ENCODE measurements around the gene ACAP1.

Gene ACAP1

DNA sequence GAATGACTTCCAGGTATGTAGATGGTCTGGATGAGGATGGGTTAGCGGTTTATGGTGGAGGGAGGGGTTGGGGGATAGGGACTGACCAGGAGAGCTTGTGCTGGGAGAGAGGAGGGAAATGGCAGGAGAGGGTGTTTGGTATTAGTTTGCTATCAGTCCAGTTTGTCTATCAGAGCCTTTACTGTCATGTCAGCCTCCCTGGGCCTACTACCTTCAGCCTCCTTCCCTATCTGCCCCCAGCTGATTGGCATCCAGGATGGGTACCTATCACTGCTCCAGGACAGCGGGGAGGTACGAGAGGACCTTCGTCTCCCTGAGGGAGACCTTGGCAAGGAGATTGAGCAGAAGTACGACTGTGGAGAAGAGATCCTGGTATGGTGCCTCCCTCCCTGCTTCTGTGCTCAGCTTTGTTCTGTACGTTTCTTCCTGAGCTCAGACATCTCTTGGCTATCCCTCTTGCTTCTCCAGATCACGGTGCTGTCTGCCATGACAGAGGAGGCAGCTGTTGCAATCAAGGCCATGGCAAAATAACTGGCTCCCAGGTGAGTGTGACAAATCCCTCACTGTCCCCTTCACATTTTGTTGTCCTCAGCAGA lies 25.1 kb upstream of the ACAP1 start:
- no peak for DNase-seq

DNA sequence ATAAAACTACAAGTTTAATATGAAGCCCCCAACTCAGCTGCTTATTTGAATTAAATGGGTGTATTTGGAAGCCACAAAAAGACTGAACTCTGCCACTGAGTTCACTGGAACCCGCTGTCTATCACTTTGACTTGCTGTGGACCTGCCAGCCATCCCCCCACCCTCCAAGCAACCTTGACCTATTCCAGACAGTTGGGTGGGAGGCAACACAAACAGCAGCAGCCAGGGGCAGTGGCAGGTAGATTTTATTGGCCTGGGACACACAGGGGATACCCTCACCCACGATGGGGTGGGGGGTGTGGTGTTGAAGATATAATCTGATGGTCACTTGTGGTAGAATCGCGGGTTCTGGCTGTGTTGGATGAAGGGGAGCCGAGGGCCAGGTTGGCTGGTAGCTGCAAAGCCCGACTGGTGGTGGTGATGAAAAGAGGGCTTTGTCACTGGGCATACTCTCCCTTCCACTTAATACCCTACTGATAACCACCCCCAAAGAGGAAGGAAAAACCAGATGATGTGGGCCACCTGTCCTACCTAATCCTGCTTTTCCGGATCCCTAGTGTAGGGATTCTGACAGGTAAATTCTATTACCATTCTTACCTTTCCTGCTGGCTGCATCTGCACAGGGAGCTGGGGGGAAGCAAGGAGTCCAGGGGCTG lies 23.8 kb upstream of the ACAP1 start:
- DNase-seq = no peak

DNA sequence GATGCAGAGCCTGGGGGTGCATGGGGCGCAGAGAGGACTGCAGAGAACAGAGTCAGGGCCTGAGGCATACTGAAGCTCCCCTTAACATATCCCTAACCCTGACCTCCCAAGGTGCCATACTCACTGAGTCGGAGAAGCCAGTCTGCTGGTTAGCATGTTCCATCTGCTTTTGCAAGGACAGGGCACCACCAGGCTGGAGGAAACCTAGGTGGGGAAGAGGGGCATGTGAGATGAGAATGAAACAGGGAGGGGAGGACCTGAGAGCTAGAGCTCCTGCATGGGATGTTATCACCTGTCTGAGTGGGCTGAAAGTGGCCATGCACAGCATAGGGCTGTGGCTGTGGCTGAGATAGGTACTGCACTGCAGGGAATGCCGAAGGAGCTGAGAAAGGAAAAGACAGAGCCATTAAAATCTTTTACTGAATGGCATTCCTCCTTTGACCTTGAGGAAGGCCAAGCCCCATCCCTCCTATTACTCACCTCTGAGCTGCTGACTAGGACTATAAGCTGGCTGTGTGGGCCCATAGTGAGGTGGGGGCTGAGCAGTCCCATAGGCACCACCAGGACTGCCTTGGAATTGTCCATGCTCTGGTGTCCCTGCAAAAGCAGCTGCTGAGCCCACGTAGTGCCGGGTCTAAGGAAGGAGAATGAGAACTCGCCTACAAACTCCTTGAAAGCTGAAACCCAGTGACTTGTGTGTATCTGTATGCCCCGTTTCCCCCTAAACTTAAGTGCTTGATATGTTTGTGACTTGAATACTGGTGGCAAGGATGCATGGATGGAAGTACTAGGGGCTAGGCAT lies 23.0 kb upstream of the ACAP1 start:
- no peak for DNase-seq

DNA sequence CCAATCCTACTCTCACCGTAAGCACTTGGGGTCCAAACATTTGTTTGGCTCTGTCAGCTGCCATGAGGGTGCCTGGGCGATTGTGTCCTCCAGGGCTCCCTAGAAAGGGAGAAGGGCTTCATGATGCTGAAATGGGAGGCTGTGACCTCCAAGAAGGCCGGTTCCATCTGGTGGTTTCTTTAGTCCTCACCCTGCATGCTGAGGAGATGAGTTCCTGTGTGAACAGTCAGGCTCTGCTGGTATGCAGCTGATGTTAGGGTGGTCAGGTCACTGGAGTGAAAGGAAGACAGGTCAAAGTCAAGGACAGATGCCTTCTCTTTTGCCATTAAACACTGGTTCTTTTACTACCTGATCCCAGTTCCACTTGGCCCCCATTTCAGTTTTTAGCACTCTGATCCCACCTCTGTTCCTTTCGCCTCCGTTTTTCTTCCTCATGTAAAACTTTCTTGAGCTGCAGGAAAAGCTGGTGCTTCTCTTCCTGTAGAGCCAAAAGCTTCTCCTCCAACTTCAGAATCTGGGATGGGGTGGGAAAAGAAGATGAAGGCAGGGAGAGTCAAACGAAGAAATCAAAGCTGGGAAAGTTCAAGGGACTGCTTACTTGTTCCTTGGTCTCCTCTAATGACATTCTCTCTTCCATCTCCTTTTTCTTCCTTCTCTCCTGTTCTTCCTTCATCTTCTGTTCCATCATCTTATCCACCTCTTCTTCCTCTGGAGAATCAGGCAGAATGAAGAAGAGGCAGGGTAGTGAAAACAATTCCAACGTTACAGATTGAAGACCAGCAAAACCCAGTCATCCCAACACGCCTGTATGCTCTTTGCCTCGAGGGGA lies 22.2 kb upstream of the ACAP1 start:
- DNase-seq = no peak

DNA sequence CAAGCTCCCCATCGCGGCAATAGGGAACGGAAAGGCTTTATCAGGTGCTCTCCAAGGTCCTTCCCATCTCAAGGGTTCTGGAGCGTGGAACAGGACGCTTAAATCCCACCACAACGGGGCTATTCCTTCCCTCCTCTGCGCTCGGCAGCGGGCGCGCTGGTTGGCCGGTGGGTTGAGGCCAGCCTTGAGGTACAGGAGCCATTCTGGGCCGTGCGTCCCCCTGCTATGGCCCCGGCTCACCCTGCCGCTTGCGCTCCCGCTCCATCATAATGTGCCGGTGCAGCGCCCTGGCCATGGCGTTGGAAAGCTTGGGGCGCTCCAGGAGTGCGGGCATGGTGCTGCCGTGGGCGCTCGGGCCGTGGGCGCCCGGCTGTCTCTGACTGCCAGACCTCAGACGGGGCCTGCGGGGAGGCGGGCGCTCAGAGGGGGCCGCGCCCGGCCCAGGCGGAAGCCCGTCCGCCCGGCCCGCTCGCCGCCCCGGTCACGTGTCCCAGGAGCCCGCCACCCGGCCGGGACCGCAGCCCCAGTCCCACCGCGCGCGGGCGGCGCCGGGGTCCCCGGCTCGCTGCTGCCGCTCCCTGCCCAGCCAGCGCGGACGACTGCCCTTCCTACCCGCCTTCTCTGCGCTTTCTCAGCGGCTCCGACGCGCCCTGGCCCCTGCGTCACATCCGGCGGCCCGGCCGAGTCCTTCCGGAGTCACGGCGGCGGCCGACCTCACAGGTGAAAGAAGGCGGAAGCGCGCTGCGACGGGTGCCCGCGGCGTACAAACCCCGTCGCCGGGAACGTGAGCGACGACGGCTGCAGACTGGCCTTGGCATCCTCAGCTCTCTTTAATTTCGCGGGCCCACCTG lies 21.4 kb upstream of the ACAP1 start, which contains the start of gene GPS2:
Gene GPS2 (minus strand): TSS at position 642 of the 851 bp plus-strand sequence. CDS start 308 bp downstream, at position 334.
- peak; percentile 94 for DNase-seq

DNA sequence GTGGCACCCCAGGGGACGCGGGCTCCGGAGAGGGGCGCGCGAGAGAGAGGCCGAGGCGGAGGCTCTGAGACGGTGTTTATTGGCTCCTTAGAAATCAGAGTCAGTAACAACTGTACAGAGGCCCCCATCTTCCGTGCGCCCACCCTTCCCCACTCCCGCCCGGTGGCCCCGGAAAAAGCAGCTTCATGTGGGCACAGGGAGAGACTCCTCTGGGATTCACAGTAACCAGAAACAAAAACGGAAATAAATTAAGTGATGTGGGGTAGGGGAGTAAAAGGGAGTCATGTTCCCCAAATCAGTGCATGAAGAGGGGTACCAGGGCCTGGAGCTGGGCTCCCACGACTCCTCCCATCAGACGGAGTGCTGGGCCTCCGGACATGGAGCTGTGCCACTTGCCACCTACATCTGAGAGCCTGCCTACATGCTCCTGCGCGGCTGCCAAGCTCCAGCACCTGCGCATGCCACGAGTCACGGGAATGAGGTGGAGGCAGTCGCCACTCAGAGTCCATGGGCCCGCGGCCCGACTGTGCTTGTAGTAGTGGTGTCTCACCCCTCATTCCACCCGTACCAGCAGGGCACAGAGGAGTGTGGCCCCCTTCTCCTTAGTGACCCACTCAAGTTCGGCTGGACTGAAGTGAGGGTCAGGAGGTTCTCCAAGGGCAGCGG lies 20.6 kb upstream of the ACAP1 start:
- no peak for DNase-seq

DNA sequence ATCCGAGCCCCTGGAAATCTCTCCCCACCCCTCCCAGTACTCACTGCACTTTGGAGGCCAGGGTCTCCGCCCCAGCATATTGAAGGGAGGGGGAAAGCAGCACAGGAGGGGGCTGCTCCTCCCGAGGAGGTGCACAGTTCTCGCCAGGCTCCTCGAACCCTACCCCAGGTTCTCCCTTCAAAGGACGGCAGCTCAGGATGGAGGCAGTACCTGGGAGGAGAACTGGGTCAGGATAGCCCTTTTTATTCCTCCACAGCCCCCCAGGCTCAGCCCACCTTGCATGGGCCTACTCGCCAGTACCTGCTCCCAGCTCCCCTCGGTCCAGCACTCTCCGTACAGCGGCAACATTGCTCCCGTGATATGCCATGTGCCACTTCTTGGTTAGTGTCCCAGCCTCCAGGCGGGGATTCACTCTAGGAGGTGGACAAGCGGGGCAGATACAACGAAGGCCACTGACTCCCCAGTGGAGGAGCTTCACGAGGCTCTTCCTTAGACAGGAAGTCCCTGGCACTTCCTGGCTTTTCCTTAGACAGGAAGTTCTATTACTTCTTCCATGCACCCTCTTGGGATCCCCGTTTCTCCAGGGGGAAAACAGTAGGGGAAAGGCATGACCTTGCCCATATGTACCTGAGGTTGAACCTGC lies 19.0 kb upstream of the ACAP1 start:
- no peak for DNase-seq

DNA sequence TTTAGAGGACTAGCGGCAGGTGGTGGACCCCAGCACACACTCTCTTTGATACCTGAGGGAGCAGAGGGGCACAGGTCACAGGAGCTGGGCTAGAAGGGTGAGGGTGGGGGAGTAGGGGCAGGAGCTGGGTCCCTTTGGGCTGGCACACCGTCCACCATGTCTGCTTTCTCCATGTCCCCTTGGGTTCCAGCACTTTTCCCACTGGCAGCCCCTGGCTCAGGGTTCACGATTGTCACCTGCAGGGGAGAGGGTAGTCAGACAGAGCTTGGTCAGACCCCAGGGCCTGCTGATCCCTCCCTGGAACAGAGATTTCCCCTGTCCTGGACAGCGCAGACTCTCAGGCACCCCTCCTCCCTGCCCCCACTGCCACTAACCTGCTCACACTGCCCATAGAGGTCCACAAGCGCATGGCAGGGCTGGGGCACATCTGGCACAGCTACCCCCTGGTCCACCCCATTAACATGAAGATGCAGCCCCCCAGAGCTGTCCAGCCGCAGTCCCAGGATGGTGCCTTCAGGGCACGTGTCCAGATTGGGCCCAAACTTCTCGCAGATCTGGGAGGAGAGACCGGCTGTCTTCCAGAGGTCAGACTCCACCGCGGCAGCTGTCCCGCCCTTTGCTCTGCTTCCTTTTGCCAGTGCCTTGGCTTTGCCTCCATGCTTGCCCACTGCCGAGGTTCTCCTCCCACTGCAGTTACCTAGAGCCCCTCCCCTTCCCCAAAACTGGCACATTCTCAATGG lies 18.0 kb upstream of the ACAP1 start:
- no peak for DNase-seq

DNA sequence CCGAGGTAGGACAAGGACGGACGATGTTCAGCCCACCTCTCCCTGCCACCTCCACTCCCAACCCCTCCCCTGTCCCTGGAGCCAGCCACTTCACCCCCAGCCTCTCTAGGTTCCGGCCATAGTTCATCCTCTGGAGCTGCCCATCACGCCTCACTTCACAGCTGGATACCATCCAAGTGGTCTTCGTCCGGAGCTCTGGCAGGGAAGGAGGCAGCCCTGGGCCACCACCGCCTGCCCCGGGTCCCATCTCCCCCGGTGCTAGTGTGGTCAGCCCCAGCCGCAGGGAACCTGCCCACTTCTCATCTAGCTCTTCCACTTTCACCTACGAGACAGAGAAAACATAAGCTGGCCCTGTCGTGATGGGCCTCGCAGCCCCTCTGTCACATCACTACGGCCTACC lies 14.9 kb upstream of the ACAP1 start:
- DNase-seq = no peak

DNA sequence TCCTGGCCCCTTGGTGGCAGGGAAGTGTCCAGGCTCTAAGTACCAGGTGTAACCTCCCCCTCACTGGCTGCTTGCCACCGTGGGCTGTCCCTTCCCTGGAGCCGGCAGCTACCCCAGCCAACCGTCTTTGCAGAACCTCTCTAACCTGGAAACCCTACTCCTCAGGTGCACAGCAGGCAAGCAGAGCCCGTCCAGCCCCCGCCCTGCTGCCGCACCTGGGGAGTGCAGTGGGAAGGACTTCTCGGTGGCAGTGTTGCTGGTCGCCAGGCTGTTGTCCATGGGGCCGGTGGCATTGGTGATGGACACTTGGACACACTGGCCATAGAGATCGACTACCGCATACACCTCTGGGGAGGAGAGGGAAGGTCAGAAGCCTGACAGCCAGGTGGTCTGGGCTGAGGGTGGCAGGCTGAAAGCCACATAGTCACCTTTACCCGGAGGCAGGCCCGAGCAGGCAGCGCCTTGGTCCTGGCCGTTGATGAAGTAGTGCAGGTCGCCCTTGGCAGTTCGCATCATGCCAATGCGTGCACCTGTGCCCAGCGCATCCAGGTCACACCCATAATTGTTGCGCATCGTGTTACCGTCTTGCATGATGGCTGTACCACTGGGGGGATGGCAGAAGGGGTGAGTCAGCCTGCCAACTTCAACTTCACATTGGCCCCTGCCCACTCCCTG lies 13.7 kb upstream of the ACAP1 start:
- no peak for DNase-seq

DNA sequence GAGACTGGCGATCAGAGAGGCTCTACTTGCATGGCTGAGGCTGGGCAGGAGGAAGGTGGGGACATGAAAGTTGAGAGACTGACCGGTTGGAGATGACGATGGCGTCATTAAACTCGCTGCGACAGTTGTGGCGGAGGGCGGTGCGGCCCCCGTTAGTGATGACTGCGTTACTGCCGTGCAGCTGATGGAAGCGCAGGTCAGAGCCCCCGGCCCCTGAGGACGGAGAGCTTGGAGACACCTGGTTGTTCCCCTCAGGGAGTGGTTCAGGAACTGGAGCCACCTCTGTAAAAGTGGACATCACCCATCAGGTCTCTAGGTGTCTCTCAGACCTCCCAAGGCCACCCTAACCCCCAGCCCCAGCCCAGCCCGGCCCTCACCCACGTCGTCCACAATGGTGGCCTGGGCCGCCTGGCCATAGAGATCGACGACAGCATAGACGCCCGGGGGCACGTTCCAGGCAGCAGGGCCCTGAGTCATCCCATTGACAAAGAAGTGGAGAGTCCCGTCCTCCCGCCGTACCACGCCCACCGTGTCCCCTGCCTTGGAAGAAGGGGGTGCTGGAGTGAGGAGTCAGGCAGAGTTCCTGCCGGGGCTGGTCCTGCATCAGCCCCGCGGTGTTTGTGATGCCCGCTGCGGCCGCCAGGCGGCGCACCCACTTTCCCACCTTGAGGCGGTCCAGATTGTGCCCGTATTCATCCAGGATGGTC lies 12.4 kb upstream of the ACAP1 start:
- peak; percentile 63 for DNase-seq

DNA sequence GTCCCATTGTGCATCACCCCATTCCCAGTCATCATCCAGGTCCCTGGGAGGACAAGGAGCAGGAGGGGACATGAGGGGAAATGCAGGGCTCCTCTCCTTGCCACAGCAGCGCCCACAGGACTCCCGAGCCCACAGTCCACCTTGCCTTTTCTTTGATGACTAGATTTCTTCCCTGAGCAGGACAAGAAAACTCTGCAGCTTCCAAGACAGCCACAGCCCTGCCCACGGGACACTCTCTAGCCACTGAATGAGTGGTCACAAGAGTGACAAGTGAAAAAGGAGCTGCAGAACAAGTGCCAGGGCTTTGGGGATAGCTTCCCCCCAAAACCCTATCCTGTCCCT lies 11.9 kb upstream of the ACAP1 start:
- no peak for DNase-seq

DNA sequence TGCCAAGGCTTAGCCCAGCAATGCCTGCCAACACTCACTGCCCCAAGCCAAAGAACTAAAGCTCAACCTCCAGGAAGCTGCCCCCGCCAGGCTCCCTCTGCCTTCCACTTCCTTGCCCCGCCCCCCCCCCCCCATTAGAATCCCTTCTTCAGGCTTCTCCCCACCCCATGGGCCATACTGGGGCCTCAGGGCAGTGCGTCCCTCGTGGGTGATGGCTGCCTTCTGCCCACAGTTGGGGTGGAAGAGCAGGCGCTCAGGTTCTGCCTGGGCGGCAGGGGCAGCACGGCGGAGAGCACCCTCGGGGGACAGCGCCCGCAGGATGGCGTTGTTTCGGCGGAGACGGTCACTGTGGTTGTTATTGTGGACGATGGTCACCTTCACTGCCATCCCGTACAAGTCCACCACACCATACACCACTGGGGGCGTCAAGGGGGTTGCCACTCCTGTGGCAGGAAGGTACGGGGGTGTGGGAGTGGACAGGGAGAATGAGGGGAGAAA lies 11.2 kb upstream of the ACAP1 start:
- no peak for DNase-seq

DNA sequence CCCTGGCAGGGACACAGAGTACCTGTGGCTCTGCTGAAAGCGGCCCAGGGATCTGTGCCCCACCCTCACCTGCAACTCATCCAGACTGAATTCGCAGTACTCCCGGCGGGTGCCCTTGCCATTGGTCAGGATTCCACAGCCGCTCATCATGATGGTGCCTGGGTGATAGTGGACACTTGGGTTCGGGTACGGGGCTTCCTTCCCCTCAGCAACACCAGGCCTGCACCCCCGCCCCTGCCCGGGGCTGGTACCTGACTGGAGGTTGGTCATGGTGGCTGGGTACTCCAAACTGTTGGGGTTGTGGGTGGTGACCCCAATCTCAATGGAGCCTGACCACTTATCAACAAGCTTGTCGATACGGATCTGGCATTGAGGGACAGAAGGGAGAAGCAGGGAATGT lies 10.1 kb upstream of the ACAP1 start:
- no peak for DNase-seq

DNA sequence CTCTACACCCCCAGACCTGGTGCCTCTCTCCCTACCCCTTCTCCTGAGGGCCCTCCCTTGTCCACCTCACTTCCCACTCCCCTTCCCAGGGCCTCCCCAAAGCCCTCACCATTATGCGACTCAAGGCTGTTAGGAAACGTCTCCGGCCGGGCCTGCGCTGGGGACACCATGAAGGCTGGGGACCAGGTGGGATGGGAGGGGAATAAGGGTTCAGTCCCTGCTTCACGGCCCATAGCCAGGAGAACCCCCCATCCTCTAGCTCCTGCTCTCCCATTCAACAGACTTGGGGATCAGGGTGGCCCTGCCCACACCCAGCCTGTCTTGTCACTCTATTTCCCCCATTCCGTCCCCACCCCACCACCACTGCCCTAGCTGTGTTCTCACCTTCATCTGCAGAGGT lies 9.3 kb upstream of the ACAP1 start:
- DNase-seq = no peak

DNA sequence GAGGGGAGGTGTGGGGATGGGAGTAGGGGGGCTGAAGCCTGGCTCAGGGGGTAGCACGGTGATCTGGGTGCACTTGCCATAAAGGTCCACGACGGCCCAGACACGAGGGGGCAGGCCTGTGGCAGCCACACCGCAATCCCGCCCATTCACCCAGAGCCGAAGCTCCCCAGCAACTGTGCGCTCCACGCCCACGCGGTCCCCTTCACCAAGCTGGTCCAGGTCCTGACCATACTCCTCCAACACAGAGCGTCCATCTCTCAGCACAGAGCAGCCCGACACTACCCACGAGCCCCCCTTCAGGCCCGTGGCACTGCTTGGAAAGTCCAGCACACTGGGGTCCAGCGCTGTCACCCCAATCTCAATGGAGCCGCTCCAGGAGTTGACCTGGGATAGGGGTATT lies 8.8 kb upstream of the ACAP1 start:
- no peak for DNase-seq

DNA sequence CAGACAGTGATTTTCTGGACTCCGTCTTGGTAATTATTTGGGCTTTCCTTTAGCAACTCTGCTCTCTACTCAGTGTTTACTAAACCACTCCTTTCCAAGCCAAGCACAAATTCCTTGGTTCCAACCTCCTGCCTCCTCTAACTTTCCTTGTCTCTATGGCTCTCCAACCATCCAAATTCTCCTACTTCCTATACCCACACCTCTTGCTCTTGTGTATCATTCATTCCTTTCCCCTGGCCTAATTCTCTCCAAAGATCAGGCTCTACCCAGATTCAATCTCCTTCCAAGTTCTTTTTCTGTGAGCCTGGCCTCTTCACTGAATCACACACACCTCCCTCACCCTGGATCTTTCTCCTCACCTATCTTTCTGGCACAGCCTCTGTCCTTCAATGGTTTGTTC lies 8.3 kb upstream of the ACAP1 start:
- no peak for DNase-seq

DNA sequence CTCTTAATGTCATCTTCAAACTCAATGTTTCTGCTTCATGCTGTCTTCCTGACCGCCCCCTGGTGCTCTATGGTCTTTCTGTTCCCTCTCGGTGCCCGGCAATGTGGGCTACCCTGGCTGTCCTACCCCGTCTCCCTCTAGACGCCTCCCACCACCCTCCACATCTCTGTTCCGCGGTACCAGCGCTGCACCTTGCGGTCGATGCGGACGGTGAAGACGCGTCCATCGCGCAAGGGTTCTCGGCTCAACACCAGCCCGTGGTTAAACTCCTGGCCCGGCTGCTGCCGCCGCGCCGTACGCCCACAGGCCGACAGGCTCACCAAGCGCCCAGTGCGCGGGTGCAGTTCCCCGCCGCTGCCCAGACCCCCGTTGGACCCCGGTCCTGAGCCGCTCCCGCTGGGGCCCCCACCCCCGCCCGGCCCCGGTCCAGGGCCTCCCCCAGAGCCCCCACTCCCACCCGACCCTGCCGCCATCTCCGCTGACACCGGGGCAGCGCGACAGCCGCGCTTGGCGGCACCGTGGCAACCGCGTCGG lies 7.4 kb upstream of the ACAP1 start, which contains the start of gene NEURL4:
Gene NEURL4 (minus strand): TSS at position 496 of the 534 bp plus-strand sequence. CDS start 23 bp downstream, at position 473.
- no peak for DNase-seq
